Urinary bladder (tissue), 4 donors: ENCODE results near the gene CYTH3. TPM values are rescaled to one million over a fixed set of nuclear protein-coding genes. Genes with fewer than 3 reads are reported as not detected.
"Not testable (repeated sequence)": the region's sequence is repeated elsewhere in the genome, so short reads cannot be mapped to it uniquely, and the experiment has no call there.

Experiments
- DNase-seq: peaks from one replicate; pipeline ENCODE4 v3.0.0-alpha.2; 2015; ENCODE audit errors: extremely low spot score
- H3K27ac ChIP-seq: one replicate; pipeline ENCODE4 v1.5.1; 2013; ENCODE audit warnings: low read depth, mild to moderate bottlenecking, moderate library complexity
- H3K36me3 ChIP-seq: one replicate; pipeline ENCODE4 v1.6.1; 2013; ENCODE audit warnings: mild to moderate bottlenecking, moderate library complexity; ENCODE audit not compliant: insufficient read depth
- H3K4me1 ChIP-seq: one replicate; pipeline ENCODE4 v1.6.1; 2013; ENCODE audit warnings: mild to moderate bottlenecking, moderate library complexity; ENCODE audit not compliant: insufficient read depth
- H3K4me3 ChIP-seq: one replicate; pipeline ENCODE4 v1.5.1; 2013; ENCODE audit warnings: low read depth, low read length
- WGBS: extraction: QIAGEN DNeasy Blood & Tissue Kit; methylation state at CpG from one replicate; pipeline ENCODE4 v1.1.7; 2013; 5-methylcytosine and 5-hydroxymethylcytosine counted together
- polyA plus RNA-seq: library from polyadenylated mRNA; stranded (reverse); fragments of 200-250 nt; gene quantifications from one replicate; pipeline ENCODE4 v1.2.3, GENCODE V29; 2013
- total RNA-seq: library from RNA; depleted of rRNA; stranded (reverse); fragments of >200 nt; gene quantifications from one replicate; pipeline ENCODE4 v1.2.3, GENCODE V29; 2014
- donor health status: healthy with polysubstance abuse.
- donor health status: healthy.

The CYTH3 gene
- total and polyA plus RNA-seq, 2 donors: 23.5 to 28.9 TPM

GRCh38 chr7:6244021-6244420, 28.4 kb downstream of the CYTH3 start:
- Histone ChIP-seq H3K4me1 (no peaks in the 10 kb centered on the region), H3K4me3 (no peak overlapping the region), H3K27ac (no peak overlapping the region), H3K36me3 (no peaks in the 10 kb centered on the region)
- WGBS: 95% methylated on average over 3 of the region's 3 CpGs
- DNase-seq: no peak

GRCh38 chr7:6243168-6243567, 29.3 kb downstream of the CYTH3 start:
- H3K27ac ChIP-seq: no peak overlapping the region
- no peaks in the 10 kb centered on the region for H3K4me1 ChIP-seq
- no peaks in the 10 kb centered on the region for H3K36me3 ChIP-seq
- DNase-seq: no peak
- 98% methylated on average over 5 of the region's 5 CpGs for WGBS
- H3K4me3 ChIP-seq: no peak overlapping the region

GRCh38 chr7:6242561-6242960, 29.9 kb downstream of the CYTH3 start:
- 92% methylated on average over 5 of the region's 5 CpGs for WGBS
- no peak for DNase-seq
- Histone ChIP-seq H3K4me3 (no peak overlapping the region), H3K27ac (no peak overlapping the region), H3K4me1 (no peaks in the 10 kb centered on the region), H3K36me3 (no peaks in the 10 kb centered on the region)

- Histone ChIP-seq H3K4me3 (no peak overlapping the region), H3K36me3 (no peaks in the 10 kb centered on the region), H3K27ac (no peak overlapping the region), H3K4me1 (no peaks in the 10 kb centered on the region)
- 97% methylated on average over 4 of the region's 4 CpGs for WGBS
- DNase-seq: no peak
Measured at GRCh38 chr7:6241607-6241973, 30.8 kb downstream of the CYTH3 start.

- WGBS: 90% methylated on average over 5 of the region's 5 CpGs
- DNase-seq: no peak
- no peaks in the 10 kb centered on the region for H3K36me3 ChIP-seq
- no peak overlapping the region for H3K27ac ChIP-seq
- no peaks in the 10 kb centered on the region for H3K4me1 ChIP-seq
- H3K4me3 ChIP-seq: no peak overlapping the region
Measured at GRCh38 chr7:6238309-6238925, 34.0 kb downstream of the CYTH3 start.

GRCh38 chr7:6237730-6238129, 34.7 kb downstream of the CYTH3 start:
- Histone ChIP-seq H3K36me3 (no peaks in the 10 kb centered on the region), H3K4me1 (no peaks in the 10 kb centered on the region), H3K4me3 (no peak overlapping the region), H3K27ac (no peak overlapping the region)
- WGBS: 77% methylated on average over 3 of the region's 3 CpGs
- no peak for DNase-seq

GRCh38 chr7:6237011-6237410, 35.4 kb downstream of the CYTH3 start:
- no peak for DNase-seq
- H3K4me1 ChIP-seq: no peaks in the 10 kb centered on the region
- WGBS: 64% methylated on average over 7 of the region's 7 CpGs
- no peak overlapping the region for H3K27ac ChIP-seq
- H3K36me3 ChIP-seq: no peaks in the 10 kb centered on the region
- no peak overlapping the region for H3K4me3 ChIP-seq

- H3K4me3 ChIP-seq: no peak overlapping the region
- no peak overlapping the region for H3K27ac ChIP-seq
- no peak for DNase-seq
- H3K4me1 ChIP-seq: no peaks in the 10 kb centered on the region
- 73% methylated on average over 16 of the region's 16 CpGs for WGBS
- no peaks in the 10 kb centered on the region for H3K36me3 ChIP-seq
Measured at GRCh38 chr7:6235029-6235871, 37.2 kb downstream of the CYTH3 start.

- Histone ChIP-seq H3K27ac (no peak overlapping the region), H3K4me3 (no peak overlapping the region), H3K36me3 (no peaks in the 10 kb centered on the region), H3K4me1 (no peaks in the 10 kb centered on the region)
- 97% methylated on average over 6 of the region's 6 CpGs for WGBS
- DNase-seq: no peak
Measured at GRCh38 chr7:6234384-6234783, 38.0 kb downstream of the CYTH3 start.

GRCh38 chr7:6232534-6232933, 39.9 kb downstream of the CYTH3 start:
- H3K36me3 ChIP-seq: no peaks in the 10 kb centered on the region
- H3K4me1 ChIP-seq: no peaks in the 10 kb centered on the region
- WGBS: 78% methylated on average over 8 of the region's 8 CpGs
- no peak overlapping the region for H3K4me3 ChIP-seq
- no peak for DNase-seq
- no peak overlapping the region for H3K27ac ChIP-seq

GRCh38 chr7:6232116-6232515, 40.3 kb downstream of the CYTH3 start:
- no peaks in the 10 kb centered on the region for H3K36me3 ChIP-seq
- DNase-seq: no peak
- H3K27ac ChIP-seq: no peak overlapping the region
- no peak overlapping the region for H3K4me3 ChIP-seq
- H3K4me1 ChIP-seq: no peaks in the 10 kb centered on the region
- 87% methylated on average over 3 of the region's 3 CpGs for WGBS

- no peaks in the 10 kb centered on the region for H3K36me3 ChIP-seq
- H3K27ac ChIP-seq: no peak overlapping the region
- H3K4me1 ChIP-seq: no peaks in the 10 kb centered on the region
- 76% methylated on average over 7 of the region's 7 CpGs for WGBS
- no peak overlapping the region for H3K4me3 ChIP-seq
- DNase-seq: no peak
Measured at GRCh38 chr7:6231184-6231583, 41.2 kb downstream of the CYTH3 start.

GRCh38 chr7:6229284-6229683, 43.1 kb downstream of the CYTH3 start:
- not testable (repeated sequence) for H3K27ac ChIP-seq, H3K4me3 ChIP-seq, H3K4me1 ChIP-seq, H3K36me3 ChIP-seq, DNase-seq
- WGBS: 40% methylated on average over 9 of the region's 9 CpGs
